NCI-H82 treated with DMSO at 0.1 percent for 48 hours (cell line): ENCODE results near the gene BMP5.
A peak's percentile ranks its signal among the peaks of the same experiment; 100 is the strongest.
"Not testable (repeated sequence)": the region's sequence is repeated elsewhere in the genome, so short reads cannot be mapped to it uniquely, and the experiment has no call there.

Experiments used
- DNase-seq: peaks from one replicate; lab custom pipeline; 2025; ENCODE audit not compliant: unreplicated experiment; lab: John Stamatoyannopoulos, UW

Gene BMP5

GRCh38 chr6:55875400-55875799 lies at the start of gene BMP5:
Gene BMP5 (minus strand): TSS chr6:55875590. CDS start chr6:55874865, 725 bp downstream.
- DNase-seq: no peak

GRCh38 chr6:55922406-55922805 lies 47.0 kb upstream of the BMP5 start:
- no peak for DNase-seq

- DNase-seq: no peak
Measured at GRCh38 chr6:55919716-55920308, 44.4 kb upstream of the BMP5 start.

GRCh38 chr6:55918639-55919038 lies 43.2 kb upstream of the BMP5 start:
- no peak for DNase-seq

GRCh38 chr6:55917751-55918415 lies 42.5 kb upstream of the BMP5 start:
- DNase-seq: no peak

- DNase-seq: no peak
Measured at GRCh38 chr6:55916188-55916587, 40.8 kb upstream of the BMP5 start.

GRCh38 chr6:55913228-55914195 lies 38.1 kb upstream of the BMP5 start:
- peak; percentile 61 for DNase-seq

GRCh38 chr6:55910466-55910865 lies 35.1 kb upstream of the BMP5 start:
- DNase-seq: not testable (repeated sequence)

GRCh38 chr6:55909911-55910310 lies 34.5 kb upstream of the BMP5 start:
- not testable (repeated sequence) for DNase-seq

GRCh38 chr6:55902796-55903195 lies 27.4 kb upstream of the BMP5 start:
- DNase-seq: no peak

GRCh38 chr6:55901765-55902270 lies 26.4 kb upstream of the BMP5 start:
- no peak for DNase-seq

GRCh38 chr6:55898342-55898741 lies 23.0 kb upstream of the BMP5 start:
- no peak for DNase-seq

- peak; percentile 29 for DNase-seq
Measured at GRCh38 chr6:55897346-55897745, 22.0 kb upstream of the BMP5 start.

- DNase-seq: no peak
Measured at GRCh38 chr6:55895972-55896730, 20.8 kb upstream of the BMP5 start.

GRCh38 chr6:55892749-55893357 lies 17.5 kb upstream of the BMP5 start:
- no peak for DNase-seq

GRCh38 chr6:55888917-55889316 lies 13.5 kb upstream of the BMP5 start:
- DNase-seq: no peak

GRCh38 chr6:55886185-55886836 lies 10.9 kb upstream of the BMP5 start:
- DNase-seq: no peak

GRCh38 chr6:55882718-55883569 lies 7.6 kb upstream of the BMP5 start:
- DNase-seq: no peak

- DNase-seq: no peak
Measured at GRCh38 chr6:55877283-55877682, 1.9 kb upstream of the BMP5 start.
